Measurements from ENCODE around the gene RECQL5. TPM values are rescaled to one million over a fixed set of nuclear protein-coding genes. Genes with fewer than 3 reads are reported as not detected.
A peak's percentile ranks its signal among the peaks of the same experiment; 100 is the strongest.

RECQL5 gene
- total RNA-seq (10 to 100 TPM; 38.0 to 75.0 (median 61.9) TPM), total RNA-seq (15.3 to 68.1 (median 29.1) reads per million in 29 experiments)
- 29.6 TPM for total RNA-seq (2013)

DNA sequence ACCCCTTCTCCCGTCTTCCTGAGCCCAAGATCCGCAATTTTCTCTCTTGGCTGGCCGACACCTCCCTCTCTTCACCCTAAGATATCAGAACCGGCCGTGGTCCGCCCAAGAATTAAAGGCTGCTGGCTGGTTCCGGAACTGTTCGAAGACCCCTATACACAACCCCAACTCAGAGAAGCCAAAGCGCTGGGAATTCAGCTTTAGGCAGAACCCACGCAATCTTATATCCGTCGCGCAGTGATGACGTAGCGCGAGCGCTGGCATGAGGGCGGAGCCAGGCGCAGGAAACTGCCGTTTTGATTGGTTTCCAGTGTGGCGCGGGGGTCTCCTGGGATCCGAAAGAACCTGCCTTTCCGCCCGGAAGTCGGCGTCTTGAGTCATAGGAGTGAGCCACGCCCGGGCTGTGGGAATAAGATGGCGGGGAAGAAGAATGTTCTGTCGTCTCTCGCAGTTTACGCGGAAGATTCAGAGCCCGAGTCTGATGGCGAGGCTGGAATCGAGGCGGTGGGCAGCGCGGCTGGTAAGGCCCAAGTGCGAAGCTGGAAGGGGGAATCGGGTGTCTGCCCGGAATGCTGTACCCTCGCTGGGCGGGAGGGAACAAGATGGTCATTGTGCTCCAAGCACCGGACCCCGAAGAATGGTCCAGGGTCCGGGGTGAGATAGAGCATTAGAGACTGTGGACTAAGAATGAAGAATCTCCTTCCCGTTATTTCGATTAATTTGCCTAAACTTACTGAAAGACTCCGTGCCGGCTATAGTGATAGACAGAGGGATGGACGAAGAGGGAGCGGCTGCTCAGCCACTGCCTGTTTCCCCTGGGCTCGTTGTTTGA is at the start of gene RECQL5, which contains the start of gene SAP30BP:
RECQL5 (minus strand) TSS at position 196 of the 832 bp plus-strand sequence. CDS start 597 bp downstream, outside the sequence.
SAP30BP (plus strand) TSS at position 380 of the 832 bp plus-strand sequence; CDS start at position 415, 35 bp downstream.
- H3K27me3 ChIP-seq (replicated peaks in 1 of 2; ENCODE audit: control insufficient read depth in 2 of 2, extremely low read depth in 1 of 2, insufficient read depth in 2 of 2, low read length in 1 of 2): no peaks in the 10 kb centered on the region
- Mint-ChIP-seq H3K4me1 (peaks cover 21 to 24% (median 23%) of the 10 kb centered on the region in 3 donors), H3K4me3 (peak within 1 kb of the TSS in 2 of 3 donors; percentile 54 to 63), H3K27ac (no peak within 1 kb of the TSS), H3K36me3 (peaks cover 34% of the 10 kb centered on the region), H3K27me3 (no peaks in the 10 kb centered on the region), H3K9me3 (no peaks in the 10 kb centered on the region)
- peak within 1 kb of the TSS; percentile 88 for H3K27ac ChIP-seq (ENCODE audit: low read length)
- ATAC-seq (replicated peaks in 1 of 4) (peak; percentile 100), DNase-seq (peak; percentile 90 to 99 (median 97))
- H3K36me3 ChIP-seq (ENCODE audit: control insufficient read depth in 2 of 2, extremely low read depth in 1 of 2, insufficient read depth in 1 of 2, low read length in 1 of 2): peaks cover 7 to 49% of the 10 kb centered on the region in 2 donors
- under 1% methylated on average over 50 of the region's 55 CpGs for WGBS (ENCODE audit: insufficient coverage)
- ChIA-PET CTCF (interaction anchor here (0.6 to 2.2 kb wide), 8 partner anchors 9 to 238 kb away, joined by 3 to 8 read pairs (median 4); partner anchors contain the start of gene MRPL38 (in 1 of the 2)), POLR2A (interaction anchor here (0.7 to 1.4 kb wide), 4 partner anchors 22 to 378 kb away, joined by 3 to 4 read pairs (median 3); partner anchors contain the start of gene SLC25A19 (in 1 of the 2))
- peaks cover 14 to 19% of the 10 kb centered on the region in 2 experiments for H3K4me1 ChIP-seq (ENCODE audit: control insufficient read depth in 1 of 2, extremely low read depth in 1 of 2, insufficient read depth in 2 of 2, low read length in 2 of 2)
- H3K9me3 ChIP-seq: no peaks in the 10 kb centered on the region
- H3K4me3 ChIP-seq (ENCODE audit: control insufficient read depth in 1 of 2, extremely low read depth in 1 of 2, low read length in 1 of 2): peak within 1 kb of the TSS; percentile 95 to 99

DNA sequence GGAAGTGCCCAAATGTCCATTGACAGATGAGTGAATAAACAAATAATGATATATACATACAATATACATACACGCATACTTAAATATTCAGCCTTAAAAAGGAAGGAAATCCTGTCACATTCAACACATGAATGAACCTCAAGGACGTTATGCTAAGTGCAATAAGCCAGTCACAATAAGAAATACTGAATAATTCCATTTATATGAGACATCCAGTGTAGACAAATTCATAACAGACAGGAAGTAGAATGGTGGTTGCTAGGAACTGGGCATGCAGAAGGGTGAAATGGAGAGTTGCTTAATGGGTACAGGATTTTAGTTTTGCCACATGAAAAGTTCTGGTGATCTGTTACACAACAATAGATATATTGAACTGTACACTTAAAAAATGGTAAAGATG is 45.5 kb upstream of the RECQL5 start:
- no peak for ATAC-seq (replicated peaks in 1 of 4)
- H3K4me3 ChIP-seq (ENCODE audit: control insufficient read depth in 1 of 2, extremely low read depth in 1 of 2, low read length in 1 of 2): no peak overlapping the region
- CTCF ChIA-PET: no interaction called here
- peaks cover 3 to 16% of the 10 kb centered on the region in 2 donors for H3K27me3 Mint-ChIP-seq
- no peak overlapping the region for H3K4me3 Mint-ChIP-seq
- DNase-seq: no peak
- H3K36me3 ChIP-seq (ENCODE audit: control insufficient read depth in 2 of 2, extremely low read depth in 1 of 2, insufficient read depth in 1 of 2, low read length in 1 of 2): peaks cover 3 to 10% of the 10 kb centered on the region in 2 donors
- no peaks in the 10 kb centered on the region for H3K9me3 ChIP-seq
- no peaks in the 10 kb centered on the region for H3K4me1 ChIP-seq (ENCODE audit: control insufficient read depth in 1 of 2, extremely low read depth in 1 of 2, insufficient read depth in 2 of 2, low read length in 2 of 2)
- no peak overlapping the region for H3K27ac ChIP-seq (ENCODE audit: low read length)
- no peaks in the 10 kb centered on the region for H3K9me3 Mint-ChIP-seq
- no CpG with 5 or more reads among the region's 2 CpGs for WGBS (ENCODE audit: insufficient coverage)
- H3K27me3 ChIP-seq (replicated peaks in 1 of 2; ENCODE audit: control insufficient read depth in 2 of 2, extremely low read depth in 1 of 2, insufficient read depth in 2 of 2, low read length in 1 of 2): peaks cover 0 to 24% of the 10 kb centered on the region in 2 experiments
- H3K27ac Mint-ChIP-seq: no peak overlapping the region
- peaks cover 14% of the 10 kb centered on the region for H3K36me3 Mint-ChIP-seq
- H3K4me1 Mint-ChIP-seq: no peaks in the 10 kb centered on the region
- POLR2A ChIA-PET: no interaction called here

DNA sequence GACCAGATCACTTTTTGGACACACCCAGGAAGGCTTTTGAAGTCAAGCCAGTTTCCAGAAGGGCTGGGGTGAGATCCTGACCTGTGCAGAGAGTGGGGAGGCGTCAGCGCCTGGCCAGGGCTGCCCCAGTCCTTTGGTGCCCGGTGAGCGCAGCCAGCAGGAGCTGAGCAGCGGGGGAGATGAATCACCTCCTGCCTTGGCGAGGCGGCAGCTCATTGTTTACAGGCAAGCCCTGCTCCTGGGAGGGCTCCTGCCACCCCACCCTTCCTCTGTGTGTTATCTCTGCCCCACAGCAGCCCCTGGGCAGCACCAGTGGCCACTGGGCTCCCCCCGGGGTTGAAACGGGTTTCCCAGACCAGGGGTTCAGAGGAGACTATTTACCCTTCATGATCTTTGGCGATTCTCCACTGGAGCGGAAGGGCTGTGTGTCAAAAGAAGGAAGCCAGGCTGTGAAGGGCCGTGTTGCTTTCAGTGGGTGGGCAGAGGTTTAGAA is 40.2 kb upstream of the RECQL5 start:
- no peak overlapping the region for H3K27ac Mint-ChIP-seq
- Histone ChIP-seq H3K4me1 (ENCODE audit: control insufficient read depth in 1 of 2, extremely low read depth in 1 of 2, insufficient read depth in 2 of 2, low read length in 2 of 2) (no peaks in the 10 kb centered on the region), H3K4me3 (ENCODE audit: control insufficient read depth in 1 of 2, extremely low read depth in 1 of 2, low read length in 1 of 2) (no peak overlapping the region), H3K9me3 (no peaks in the 10 kb centered on the region), H3K27ac (ENCODE audit: low read length) (no peak overlapping the region), H3K36me3 (ENCODE audit: control insufficient read depth in 2 of 2, extremely low read depth in 1 of 2, insufficient read depth in 1 of 2, low read length in 1 of 2) (peaks cover 20 to 63% of the 10 kb centered on the region in 2 donors), H3K27me3 (replicated peaks in 1 of 2; ENCODE audit: control insufficient read depth in 2 of 2, extremely low read depth in 1 of 2, insufficient read depth in 2 of 2, low read length in 1 of 2) (no peaks in the 10 kb centered on the region)
- ATAC-seq (replicated peaks in 1 of 4): no peak
- CTCF ChIA-PET: no interaction called here
- H3K9me3 Mint-ChIP-seq: no peaks in the 10 kb centered on the region
- POLR2A ChIA-PET: no interaction called here
- H3K36me3 Mint-ChIP-seq: peaks cover 45% of the 10 kb centered on the region
- H3K4me3 Mint-ChIP-seq: no peak overlapping the region
- WGBS (ENCODE audit: insufficient coverage): 80% methylated on average over 9 of the region's 12 CpGs
- H3K27me3 Mint-ChIP-seq: no peaks in the 10 kb centered on the region
- no peak for DNase-seq
- no peaks in the 10 kb centered on the region for H3K4me1 Mint-ChIP-seq

DNA sequence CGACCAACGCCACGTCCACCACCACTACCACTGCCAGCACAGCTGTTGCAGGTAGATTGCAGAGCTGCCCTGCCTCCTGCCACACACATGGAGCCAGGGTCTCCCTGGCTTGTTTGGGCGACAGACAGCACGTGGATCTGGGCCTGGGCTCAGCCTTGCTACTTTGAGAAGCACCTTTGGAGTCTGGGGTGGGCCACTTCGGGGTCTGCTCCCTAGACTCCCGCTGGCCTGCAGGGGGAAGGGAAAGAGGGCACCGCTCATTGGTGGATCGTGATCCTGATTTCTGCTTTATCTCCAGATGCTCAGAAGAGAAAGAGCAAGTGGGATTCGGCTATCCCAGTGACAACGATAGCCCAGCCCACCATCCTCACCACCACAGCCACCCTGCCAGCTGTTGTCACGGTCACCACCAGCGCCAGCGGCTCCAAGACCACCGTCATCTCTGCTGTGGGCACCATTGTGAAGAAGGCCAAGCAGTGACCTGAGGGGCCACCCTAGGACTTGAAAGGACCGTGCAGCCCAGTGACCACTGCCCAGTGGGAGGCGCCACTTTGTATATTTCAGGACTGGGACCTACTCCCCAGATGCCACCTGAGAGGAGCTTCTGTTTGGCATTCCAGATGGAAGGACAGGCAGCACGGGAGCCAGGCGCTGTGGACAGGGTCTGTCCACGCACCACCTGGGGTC is 39.2 kb upstream of the RECQL5 start:
- ATAC-seq (replicated peaks in 1 of 4): no peak
- H3K27ac ChIP-seq (ENCODE audit: low read length): no peak overlapping the region
- H3K4me1 ChIP-seq (ENCODE audit: control insufficient read depth in 1 of 2, extremely low read depth in 1 of 2, insufficient read depth in 2 of 2, low read length in 2 of 2): no peaks in the 10 kb centered on the region
- Mint-ChIP-seq H3K4me1 (no peaks in the 10 kb centered on the region), H3K4me3 (no peak overlapping the region), H3K27ac (no peak overlapping the region), H3K9me3 (no peaks in the 10 kb centered on the region), H3K27me3 (no peaks in the 10 kb centered on the region), H3K36me3 (peaks cover 52% of the 10 kb centered on the region)
- DNase-seq: no peak
- ChIA-PET POLR2A (no interaction called here), CTCF (no interaction called here)
- 96% methylated on average over 13 of the region's 20 CpGs for WGBS (ENCODE audit: insufficient coverage)
- H3K4me3 ChIP-seq (ENCODE audit: control insufficient read depth in 1 of 2, extremely low read depth in 1 of 2, low read length in 1 of 2): no peak overlapping the region
- peaks cover 25 to 73% of the 10 kb centered on the region in 2 donors for H3K36me3 ChIP-seq (ENCODE audit: control insufficient read depth in 2 of 2, extremely low read depth in 1 of 2, insufficient read depth in 1 of 2, low read length in 1 of 2)
- no peaks in the 10 kb centered on the region for H3K9me3 ChIP-seq
- H3K27me3 ChIP-seq (replicated peaks in 1 of 2; ENCODE audit: control insufficient read depth in 2 of 2, extremely low read depth in 1 of 2, insufficient read depth in 2 of 2, low read length in 1 of 2): no peaks in the 10 kb centered on the region

DNA sequence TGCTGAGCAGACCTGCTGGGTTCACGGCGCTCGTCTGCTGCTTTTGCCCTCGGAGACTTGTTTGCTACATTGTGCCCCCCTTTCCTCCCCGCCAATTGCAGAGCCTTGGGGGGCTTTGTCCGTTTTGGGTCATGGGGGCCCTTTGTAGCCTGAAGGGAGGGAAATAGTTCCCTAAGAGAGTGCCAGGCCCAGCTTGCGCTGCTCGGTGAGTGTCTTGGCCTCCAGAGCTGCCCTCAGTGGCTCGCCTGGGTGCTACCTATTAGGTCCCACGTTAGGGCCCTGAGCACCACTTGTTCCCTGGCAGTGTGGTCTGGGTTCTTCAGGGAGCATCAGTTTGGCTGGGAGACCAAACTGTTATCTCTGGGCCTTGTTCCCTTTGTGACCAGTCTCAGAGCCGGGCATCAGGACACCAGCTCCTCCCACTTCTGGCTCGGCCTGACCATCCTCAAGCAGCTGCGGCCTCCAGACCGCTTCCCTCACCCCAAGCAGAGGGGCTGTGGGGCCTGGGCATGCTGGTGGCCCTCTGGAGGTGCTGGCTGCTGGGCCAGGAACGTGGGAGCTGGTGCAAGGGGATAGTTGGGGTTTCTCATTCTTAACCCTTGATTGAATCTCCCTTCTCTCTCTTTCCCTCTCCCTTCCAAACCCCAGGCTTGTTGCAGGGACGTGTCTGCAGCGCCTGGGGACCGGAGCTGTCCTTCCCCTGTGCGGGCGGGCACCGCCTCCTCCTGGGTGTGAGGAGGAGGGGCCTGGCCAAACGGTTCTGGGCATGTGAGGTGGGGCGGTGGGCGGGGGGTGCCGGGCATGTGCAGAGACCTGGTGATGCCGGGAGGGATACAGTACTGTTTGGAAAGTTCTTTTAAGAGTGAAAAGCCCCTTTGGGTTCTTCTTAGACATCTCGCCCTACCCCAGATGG is 38.3 kb upstream of the RECQL5 start:
- H3K27me3 Mint-ChIP-seq: no peaks in the 10 kb centered on the region
- no peaks in the 10 kb centered on the region for H3K4me1 ChIP-seq (ENCODE audit: control insufficient read depth in 1 of 2, extremely low read depth in 1 of 2, insufficient read depth in 2 of 2, low read length in 2 of 2)
- H3K9me3 ChIP-seq: no peaks in the 10 kb centered on the region
- no peak overlapping the region for H3K4me3 ChIP-seq (ENCODE audit: control insufficient read depth in 1 of 2, extremely low read depth in 1 of 2, low read length in 1 of 2)
- H3K4me1 Mint-ChIP-seq: no peaks in the 10 kb centered on the region
- H3K4me3 Mint-ChIP-seq: no peak overlapping the region
- ChIA-PET POLR2A (interaction anchor here in 1 of 2 donors (0.5 kb wide), 1 partner anchor 28 kb away, joined by 6 read pairs; no protein-coding TSS in a partner anchor), CTCF (no interaction called here)
- no peaks in the 10 kb centered on the region for H3K9me3 Mint-ChIP-seq
- H3K36me3 ChIP-seq (ENCODE audit: control insufficient read depth in 2 of 2, extremely low read depth in 1 of 2, insufficient read depth in 1 of 2, low read length in 1 of 2): peaks cover 25 to 82% of the 10 kb centered on the region in 2 donors
- WGBS (ENCODE audit: insufficient coverage): 94% methylated on average over 8 of the region's 27 CpGs
- no peak for ATAC-seq (replicated peaks in 1 of 4)
- no peak overlapping the region for H3K27ac Mint-ChIP-seq
- no peak for DNase-seq
- H3K27ac ChIP-seq (ENCODE audit: low read length): no peak overlapping the region
- H3K36me3 Mint-ChIP-seq: peaks cover 62% of the 10 kb centered on the region
- H3K27me3 ChIP-seq (replicated peaks in 1 of 2; ENCODE audit: control insufficient read depth in 2 of 2, extremely low read depth in 1 of 2, insufficient read depth in 2 of 2, low read length in 1 of 2): no peaks in the 10 kb centered on the region
